ENCODE data around the gene PTX4.

PTX4 gene

GRCh38 chr16:1510272-1510671, 21.5 kb upstream of the PTX4 start:
- Histone ChIP-seq H3K27me3 (ENCODE audit: low read length) (no peaks in the 10 kb centered on the region), H3K4me2 (ENCODE audit: low read depth, low read length, poor library complexity, severe bottlenecking) (no peak overlapping the region), H3K79me2 (ENCODE audit: insufficient read depth, low read length) (no peaks in the 10 kb centered on the region), H3K27ac (ENCODE audit: low read depth, low read length) (no peak overlapping the region), H3K4me3 (ENCODE audit: insufficient read depth, low read length, poor library complexity, severe bottlenecking) (no peak overlapping the region), H3K36me3 (ENCODE audit: low read length) (no peaks in the 10 kb centered on the region), H3K9ac (ENCODE audit: low read length) (no peak overlapping the region), H3F3A (ENCODE audit: insufficient read depth) (no peaks in the 10 kb centered on the region), H2AFZ (ENCODE audit: low read depth, low read length, severe bottlenecking) (no peak overlapping the region), H3K9me3 (ENCODE audit: insufficient read depth, low read length) (no peaks in the 10 kb centered on the region), H4K20me1 (ENCODE audit: low read depth, low read length) (no peaks in the 10 kb centered on the region), H3K9me2 (replicated peaks; ENCODE audit: insufficient read depth, low read length) (no peaks in the 10 kb centered on the region)
- TF ChIP-seq CTCF (IDR thresholded peaks at IDR 0.05; ENCODE audit: insufficient read depth, low read length, poor library complexity, severe bottlenecking) (no peak), EZH2phosphoT487 (conservative IDR thresholded peaks at IDR 0.05; ENCODE audit: low read length) (no peak)

- no peak for TF ChIP-seq CTCF (IDR thresholded peaks at IDR 0.05; ENCODE audit: insufficient read depth, low read length, poor library complexity, severe bottlenecking)
- TF ChIP-seq EZH2phosphoT487 (conservative IDR thresholded peaks at IDR 0.05; ENCODE audit: low read length), result no peak
- Histone ChIP-seq H2AFZ (ENCODE audit: low read depth, low read length, severe bottlenecking) (no peak overlapping the region), H3K9ac (ENCODE audit: low read length) (no peak overlapping the region), H3K4me3 (ENCODE audit: insufficient read depth, low read length, poor library complexity, severe bottlenecking) (no peak overlapping the region), H3K4me2 (ENCODE audit: low read depth, low read length, poor library complexity, severe bottlenecking) (no peak overlapping the region), H3F3A (ENCODE audit: insufficient read depth) (no peaks in the 10 kb centered on the region), H3K27me3 (ENCODE audit: low read length) (no peaks in the 10 kb centered on the region), H3K79me2 (ENCODE audit: insufficient read depth, low read length) (no peaks in the 10 kb centered on the region), H3K27ac (ENCODE audit: low read depth, low read length) (no peak overlapping the region), H3K9me3 (ENCODE audit: insufficient read depth, low read length) (no peaks in the 10 kb centered on the region), H3K36me3 (ENCODE audit: low read length) (no peaks in the 10 kb centered on the region), H4K20me1 (ENCODE audit: low read depth, low read length) (no peaks in the 10 kb centered on the region), H3K9me2 (replicated peaks; ENCODE audit: insufficient read depth, low read length) (no peaks in the 10 kb centered on the region)
Measured at GRCh38 chr16:1509307-1510221, 20.8 kb upstream of the PTX4 start.

GRCh38 chr16:1508494-1509187, 19.9 kb upstream of the PTX4 start:
- H3K9me3 ChIP-seq (ENCODE audit: insufficient read depth, low read length), result no peaks in the 10 kb centered on the region
- no peak overlapping the region for H3K4me3 ChIP-seq (ENCODE audit: insufficient read depth, low read length, poor library complexity, severe bottlenecking)
- no peak overlapping the region for H3K9ac ChIP-seq (ENCODE audit: low read length)
- no peaks in the 10 kb centered on the region for H4K20me1 ChIP-seq (ENCODE audit: low read depth, low read length)
- H3K9me2 ChIP-seq (replicated peaks; ENCODE audit: insufficient read depth, low read length), result no peaks in the 10 kb centered on the region
- no peak for TF ChIP-seq CTCF (IDR thresholded peaks at IDR 0.05; ENCODE audit: insufficient read depth, low read length, poor library complexity, severe bottlenecking)
- TF ChIP-seq EZH2phosphoT487 (conservative IDR thresholded peaks at IDR 0.05; ENCODE audit: low read length), result no peak
- H3K79me2 ChIP-seq (ENCODE audit: insufficient read depth, low read length), result no peaks in the 10 kb centered on the region
- no peaks in the 10 kb centered on the region for H3F3A ChIP-seq (ENCODE audit: insufficient read depth)
- no peak overlapping the region for H2AFZ ChIP-seq (ENCODE audit: low read depth, low read length, severe bottlenecking)
- no peaks in the 10 kb centered on the region for H3K36me3 ChIP-seq (ENCODE audit: low read length)
- no peak overlapping the region for H3K27ac ChIP-seq (ENCODE audit: low read depth, low read length)
- H3K4me2 ChIP-seq (ENCODE audit: low read depth, low read length, poor library complexity, severe bottlenecking), result no peak overlapping the region
- H3K27me3 ChIP-seq (ENCODE audit: low read length), result no peaks in the 10 kb centered on the region

Data from SU-DHL-6 (cell line).